Panc1 (cell line): ENCODE measurements around the gene PPP1R14C. TPM values are rescaled to one million over a fixed set of nuclear protein-coding genes. Genes with fewer than 3 reads are reported as not detected.

Experiments
- ATAC-seq: fragments of 200-7000 bp; cut with Tn5 transposase; 2 replicates; pipeline ENCODE4 v1.9.1; 2020; ENCODE audit warnings: mild to moderate bottlenecking, moderate library complexity
- BruUV-seq: library from RNA; stranded (reverse); fragments of 400-500 nt; replicated peaks from 2 replicates; lab custom pipeline; 2021; lab: Mats Ljungman, UMichigan
- CTCF ChIA-PET: fragments of 300-600 bp; sonication (Branson Sonifier 250); formaldehyde crosslinking; loops from one replicate; lab custom pipeline; 2022; ENCODE audit warnings: antibody characterized with exemption; lab: Charles Lee
- POLR2A ChIA-PET: fragments of 300-600 bp; sonication (Branson Sonifier 250); formaldehyde crosslinking; loops from one replicate; lab custom pipeline; 2022; ENCODE audit warnings: antibody characterized with exemption; lab: Charles Lee
- DNase-seq: peaks from one replicate; pipeline ENCODE4 v3.0.0-alpha.2; 2010; ENCODE audit warnings: low read depth, low spot score
- H3K27ac ChIP-seq: 2 replicates; pipeline ENCODE4 v1.5.1; 2011; ENCODE audit warnings: mild to moderate bottlenecking, low read length, inconsistent platforms
- H3K27me3 ChIP-seq: fragments of 200-500 bp; sonication (Bioruptor generic); 2 replicates; pipeline ENCODE4 v1.6.0; 2014; ENCODE audit warnings: low read length, inconsistent platforms; ENCODE audit not compliant: control insufficient read depth, insufficient read depth
- H3K36me3 ChIP-seq: fragments of 200-500 bp; sonication (Bioruptor generic); 2 replicates; pipeline ENCODE4 v1.5.1; 2014; ENCODE audit warnings: inconsistent platforms, mild to moderate bottlenecking, low read length, moderate library complexity; ENCODE audit not compliant: control insufficient read depth, insufficient read depth
- H3K4me1 ChIP-seq: 2 replicates; pipeline ENCODE4 v1.5.1; 2011; ENCODE audit warnings: inconsistent platforms, mild to moderate bottlenecking, low read length, moderate library complexity; ENCODE audit not compliant: control insufficient read depth, insufficient read depth
- H3K4me3 ChIP-seq, 2 experiments: 2 replicates each; pipeline ENCODE4 v1.5.1; 2011 to 2012; ENCODE audit warnings: low read depth in 2 of 2, low read length in 2 of 2, mild to moderate bottlenecking in 2 of 2, inconsistent platforms in 1 of 2, moderate library complexity in 1 of 2
- H3K9me3 ChIP-seq: fragments of 200-500 bp; sonication (Bioruptor generic); 2 replicates; pipeline ENCODE4 v1.5.1; 2014; ENCODE audit warnings: low read depth, mild to moderate bottlenecking, inconsistent platforms, low read length, moderate library complexity; ENCODE audit not compliant: control insufficient read depth, insufficient read depth
- CTCF ChIP-seq: fragments of 450-650 bp; IDR thresholded peaks from 2 replicates; pipeline ENCODE4 v1.5.1; 2017; ENCODE audit warnings: mild to moderate bottlenecking
- POLR2AphosphoS5 ChIP-seq: IDR thresholded peaks from 2 replicates; pipeline ENCODE4 v1.6.1; 2012; ENCODE audit warnings: mild to moderate bottlenecking, low read depth, low read length, moderate library complexity
- REST ChIP-seq, 2 experiments: IDR thresholded peaks; 2 replicates each; pipeline ENCODE4 v1.6.1; 2011 to 2012; ENCODE audit warnings: low read depth in 2 of 2, control low read depth in 1 of 2, low read length in 1 of 2, mild to moderate bottlenecking in 1 of 2, moderate library complexity in 1 of 2; ENCODE audit not compliant: insufficient read depth in 1 of 2
- SIN3A ChIP-seq: IDR thresholded peaks from 2 replicates; pipeline ENCODE4 v1.6.1; 2012; ENCODE audit warnings: low read depth, mild to moderate bottlenecking, low read length, moderate library complexity, borderline replicate concordance; ENCODE audit not compliant: insufficient read depth
- TCF7L2 ChIP-seq: IDR thresholded peaks from 2 replicates; pipeline ENCODE4 v1.6.1; 2011; ENCODE audit warnings: mild to moderate bottlenecking, low read depth, low read length, inconsistent platforms
- in situ Hi-C: cut with HindIII; loops from 2 replicates; pipeline ENCODE4 v1.10.0; 2016; ENCODE audit warnings: low sequenced_read_pairs, low pct_unique_long_range_greater_than_20kb
- intact Hi-C: fragments of 100-400 bp; cut with micrococcal nuclease; formaldehyde crosslinking; loops from one replicate; pipeline ENCODE4 v1.10.0; 2022; ENCODE audit not compliant: unreplicated experiment
- total RNA-seq: library from RNA; stranded (reverse); gene quantifications from one replicate; pipeline ENCODE4 v1.2.1, GENCODE V29; 2021; ENCODE audit not compliant: unreplicated experiment

Gene PPP1R14C
- total RNA-seq, 1 experiment from 2014 or later, result not detected

GRCh38 chr6:150191809-150192208 is 49.0 kb downstream of the PPP1R14C start:
- H3K9me3 ChIP-seq, result no peaks in the 10 kb centered on the region
- intact Hi-C loops, result no loop called here
- no peak for ATAC-seq
- ChIA-PET POLR2A (no interaction called here), CTCF (no interaction called here)
- no TSS peak for BruUV-seq
- no peak for DNase-seq
- no peak overlapping the region for H3K27ac ChIP-seq
- in situ Hi-C loops, result no loop called here
- H3K4me1 ChIP-seq, result no peaks in the 10 kb centered on the region
- no peak overlapping the region for H3K4me3 ChIP-seq
- H3K36me3 ChIP-seq, result no peaks in the 10 kb centered on the region
- peaks cover 8% of the 10 kb centered on the region for H3K27me3 ChIP-seq
- TF ChIP-seq SIN3A, result no peak
- TF ChIP-seq TCF7L2, result no peak
- TF ChIP-seq REST (IDR thresholded peaks at IDR 0.05; ENCODE audit: insufficient read depth in 1 of 2, low read depth in 2 of 2, low read length in 1 of 2), result no peak
- no peak for TF ChIP-seq CTCF
- TF ChIP-seq POLR2AphosphoS5, result no peak

GRCh38 chr6:150194195-150194594 is 51.4 kb downstream of the PPP1R14C start:
- BruUV-seq, result no TSS peak
- no peak for DNase-seq
- POLR2A ChIA-PET, result no interaction called here
- Histone ChIP-seq H3K36me3 (no peaks in the 10 kb centered on the region), H3K4me3 (no peak overlapping the region), H3K27ac (no peak overlapping the region), H3K27me3 (peaks cover 6% of the 10 kb centered on the region), H3K4me1 (no peaks in the 10 kb centered on the region), H3K9me3 (no peaks in the 10 kb centered on the region)
- in situ Hi-C loops (no loop called here), intact Hi-C loops (no loop called here)
- CTCF ChIA-PET, result no interaction called here
- no peak for ATAC-seq
- no peak for TF ChIP-seq POLR2AphosphoS5
- no peak for TF ChIP-seq TCF7L2
- TF ChIP-seq CTCF, result no peak
- TF ChIP-seq REST (IDR thresholded peaks at IDR 0.05; ENCODE audit: insufficient read depth in 1 of 2, low read depth in 2 of 2, low read length in 1 of 2), result no peak
- TF ChIP-seq SIN3A, result no peak
